ENCODE measurements around the gene XPO4. TPM values are rescaled to one million over a fixed set of nuclear protein-coding genes. Genes with fewer than 3 reads are reported as not detected.

XPO4 gene
- total RNA-seq, 1 experiment from 2014 or later = 34.9 TPM

DNA sequence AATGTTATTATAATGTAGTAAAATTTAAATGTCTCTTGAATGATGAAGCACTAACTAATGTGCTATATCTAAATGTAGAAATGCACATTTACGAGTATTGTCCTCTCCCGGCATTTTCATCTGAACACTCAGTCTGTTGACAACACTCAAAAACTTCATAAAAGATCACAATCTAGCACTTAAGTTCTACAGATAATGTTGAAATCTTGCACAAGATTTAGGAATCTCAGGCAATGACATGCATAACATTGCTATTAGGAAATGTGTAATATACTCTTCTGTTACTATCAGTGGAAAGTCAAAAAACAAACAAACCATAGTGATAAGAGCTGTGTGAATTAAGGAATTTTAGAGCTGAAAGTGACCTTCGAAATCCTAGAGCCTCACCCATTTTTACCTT is 37.5 kb upstream of the XPO4 start:
- Mint-ChIP-seq H3K9me3 (no peaks in the 10 kb centered on the region), H3K27ac (peak overlapping the region; percentile 37; the same call in 1 of the 2 replicates), H3K36me3 (no peaks in the 10 kb centered on the region), H3K4me1 (peaks cover 20% of the 10 kb centered on the region), H3K4me3 (no peak overlapping the region), H3K27me3 (ENCODE audit: low read depth) (peaks cover 11% of the 10 kb centered on the region)
- ATAC-seq (no peak), DNase-seq (ENCODE audit: low spot score) (no peak)
- ChIA-PET POLR2A (no interaction called here), CTCF (interaction anchor here (2.4 kb wide), 1 partner anchor 15 kb away, joined by 18 read pairs; no protein-coding TSS in a partner anchor)
- TF ChIP-seq GABPB1 (CRISPR knock-in tag; IDR thresholded peaks at IDR 0.05) (0 out of 2 replicates have a peak, but pooled peaks have one; percentile 36), MLX (CRISPR knock-in tag; IDR thresholded peaks at IDR 0.05) (no peak)

- H3K27me3 Mint-ChIP-seq (ENCODE audit: low read depth) = peaks cover 6% of the 10 kb centered on the region
- H3K36me3 Mint-ChIP-seq = no peaks in the 10 kb centered on the region
- no peaks in the 10 kb centered on the region for H3K9me3 Mint-ChIP-seq
- CTCF ChIA-PET = interaction anchor here (2.4 kb wide), 1 partner anchor 15 kb away, joined by 18 read pairs; no protein-coding TSS in a partner anchor
- no peak overlapping the region for H3K4me3 Mint-ChIP-seq
- peaks cover 20% of the 10 kb centered on the region for H3K4me1 Mint-ChIP-seq
- H3K27ac Mint-ChIP-seq = no peak overlapping the region
- no peak for DNase-seq (ENCODE audit: low spot score)
- POLR2A ChIA-PET = no interaction called here
- TF ChIP-seq ZNF671 (CRISPR knock-in tag; IDR thresholded peaks at IDR 0.05) (no peak), RORB (CRISPR knock-in tag; IDR thresholded peaks at IDR 0.05) (no peak), ZBTB21 (CRISPR knock-in tag; IDR thresholded peaks at IDR 0.05; ENCODE audit: borderline replicate concordance) (no peak), JUN (CRISPR knock-in tag; IDR thresholded peaks at IDR 0.05) (no peak), TP53 (CRISPR knock-in tag; IDR thresholded peaks at IDR 0.05) (no peak), ESRRA (CRISPR knock-in tag; IDR thresholded peaks at IDR 0.05; ENCODE audit: borderline replicate concordance) (no peak), IRF2 (CRISPR knock-in tag; IDR thresholded peaks at IDR 0.05; ENCODE audit: borderline replicate concordance, low read depth) (no peak), MXD4 (CRISPR knock-in tag; IDR thresholded peaks at IDR 0.05; ENCODE audit: borderline replicate concordance) (no peak)
- TF ChIP-seq, protein P1, sequence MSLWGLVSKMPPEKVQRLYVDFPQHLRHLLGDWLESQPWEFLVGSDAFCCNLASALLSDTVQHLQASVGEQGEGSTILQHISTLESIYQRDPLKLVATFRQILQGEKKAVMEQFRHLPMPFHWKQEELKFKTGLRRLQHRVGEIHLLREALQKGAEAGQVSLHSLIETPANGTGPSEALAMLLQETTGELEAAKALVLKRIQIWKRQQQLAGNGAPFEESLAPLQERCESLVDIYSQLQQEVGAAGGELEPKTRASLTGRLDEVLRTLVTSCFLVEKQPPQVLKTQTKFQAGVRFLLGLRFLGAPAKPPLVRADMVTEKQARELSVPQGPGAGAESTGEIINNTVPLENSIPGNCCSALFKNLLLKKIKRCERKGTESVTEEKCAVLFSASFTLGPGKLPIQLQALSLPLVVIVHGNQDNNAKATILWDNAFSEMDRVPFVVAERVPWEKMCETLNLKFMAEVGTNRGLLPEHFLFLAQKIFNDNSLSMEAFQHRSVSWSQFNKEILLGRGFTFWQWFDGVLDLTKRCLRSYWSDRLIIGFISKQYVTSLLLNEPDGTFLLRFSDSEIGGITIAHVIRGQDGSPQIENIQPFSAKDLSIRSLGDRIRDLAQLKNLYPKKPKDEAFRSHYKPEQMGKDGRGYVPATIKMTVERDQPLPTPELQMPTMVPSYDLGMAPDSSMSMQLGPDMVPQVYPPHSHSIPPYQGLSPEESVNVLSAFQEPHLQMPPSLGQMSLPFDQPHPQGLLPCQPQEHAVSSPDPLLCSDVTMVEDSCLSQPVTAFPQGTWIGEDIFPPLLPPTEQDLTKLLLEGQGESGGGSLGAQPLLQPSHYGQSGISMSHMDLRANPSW (CRISPR knock-in tag; conservative IDR thresholded peaks at IDR 0.05; ENCODE audit: low read depth) = no peak
- TF ChIP-seq, protein P2, sequence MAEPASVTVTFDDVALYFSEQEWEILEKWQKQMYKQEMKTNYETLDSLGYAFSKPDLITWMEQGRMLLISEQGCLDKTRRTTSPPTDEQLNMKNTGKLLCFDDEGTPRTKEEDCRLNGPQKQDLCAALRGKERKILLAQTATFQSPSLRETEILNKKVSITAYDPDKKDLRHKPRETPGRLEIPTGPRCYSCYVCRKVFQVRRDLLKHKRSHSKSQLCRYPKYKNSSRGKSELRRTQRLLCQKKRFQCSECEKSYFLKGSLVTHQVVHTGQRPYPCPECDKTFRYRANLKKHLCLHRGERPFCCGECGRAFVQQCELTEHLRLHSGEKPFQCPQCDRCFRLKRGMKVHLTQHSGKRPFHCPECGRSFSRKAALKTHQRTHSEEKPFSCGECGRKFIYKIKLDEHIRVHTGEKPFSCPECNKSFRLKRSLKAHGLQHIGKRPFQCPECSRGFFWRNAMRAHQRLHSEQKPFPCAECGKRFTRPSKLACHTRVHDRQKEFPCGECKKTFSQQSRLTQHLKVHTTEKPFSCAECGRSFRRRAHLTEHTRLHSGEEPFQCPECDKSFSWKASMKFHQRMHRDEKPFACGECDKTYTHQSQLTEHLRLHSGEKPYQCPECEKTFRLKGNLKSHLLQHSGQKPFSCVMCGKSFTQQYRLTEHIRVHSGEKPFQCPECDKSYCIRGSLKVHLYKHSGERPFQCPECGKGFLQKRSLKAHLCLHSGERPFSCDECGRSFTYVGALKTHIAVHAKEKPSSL (CRISPR knock-in tag; conservative IDR thresholded peaks at IDR 0.05) = no peak
- ATAC-seq = no peak; the same call in 1 of the 2 replicates
Observed at GRCh38 chr13:20939662-20940061, 37.1 kb upstream of the XPO4 start.

GRCh38 chr13:20938302-20938701 is 35.8 kb upstream of the XPO4 start:
- H3K27ac Mint-ChIP-seq = no peak overlapping the region
- H3K4me3 Mint-ChIP-seq = no peak overlapping the region
- ChIA-PET POLR2A (interaction anchor here (0.6 kb wide), 1 partner anchor 213 kb away, joined by 3 read pairs; no protein-coding TSS in a partner anchor), CTCF (interaction anchor here (0.6 to 2.4 kb wide), 4 partner anchors 9 to 446 kb away, joined by 3 to 18 read pairs (median 3); no protein-coding TSS in a partner anchor)
- H3K27me3 Mint-ChIP-seq (ENCODE audit: low read depth) = no peaks in the 10 kb centered on the region
- H3K9me3 Mint-ChIP-seq = no peaks in the 10 kb centered on the region
- DNase-seq (ENCODE audit: low spot score) = peak; percentile 20
- peaks cover 17% of the 10 kb centered on the region for H3K4me1 Mint-ChIP-seq
- peak; percentile 36; the same call in 1 of the 2 replicates for ATAC-seq
- no peaks in the 10 kb centered on the region for H3K36me3 Mint-ChIP-seq
- TF ChIP-seq CBFB (CRISPR knock-in tag; IDR thresholded peaks at IDR 0.05; ENCODE audit: low read depth) (no peak), IRF2 (CRISPR knock-in tag; IDR thresholded peaks at IDR 0.05; ENCODE audit: borderline replicate concordance, low read depth) (no peak), ZBTB43 (CRISPR knock-in tag; IDR thresholded peaks at IDR 0.05) (no peak), MYBL2 (CRISPR knock-in tag; IDR thresholded peaks at IDR 0.05) (no peak), ATF3 (CRISPR knock-in tag; conservative IDR thresholded peaks at IDR 0.05) (no peak), USF2 (CRISPR knock-in tag; IDR thresholded peaks at IDR 0.05) (no peak), SMAD4 (CRISPR knock-in tag; IDR thresholded peaks at IDR 0.05) (no peak), NFE2L1 (CRISPR knock-in tag; IDR thresholded peaks at IDR 0.05) (no peak), RORB (CRISPR knock-in tag; IDR thresholded peaks at IDR 0.05) (no peak), ETV6 (CRISPR knock-in tag; IDR thresholded peaks at IDR 0.05) (no peak), ZNF423 (CRISPR knock-in tag; IDR thresholded peaks at IDR 0.05) (no peak), ESRRA (CRISPR knock-in tag; IDR thresholded peaks at IDR 0.05; ENCODE audit: borderline replicate concordance) (no peak), GTF2I (CRISPR knock-in tag; conservative IDR thresholded peaks at IDR 0.05) (no peak)
- TF ChIP-seq, protein P3, sequence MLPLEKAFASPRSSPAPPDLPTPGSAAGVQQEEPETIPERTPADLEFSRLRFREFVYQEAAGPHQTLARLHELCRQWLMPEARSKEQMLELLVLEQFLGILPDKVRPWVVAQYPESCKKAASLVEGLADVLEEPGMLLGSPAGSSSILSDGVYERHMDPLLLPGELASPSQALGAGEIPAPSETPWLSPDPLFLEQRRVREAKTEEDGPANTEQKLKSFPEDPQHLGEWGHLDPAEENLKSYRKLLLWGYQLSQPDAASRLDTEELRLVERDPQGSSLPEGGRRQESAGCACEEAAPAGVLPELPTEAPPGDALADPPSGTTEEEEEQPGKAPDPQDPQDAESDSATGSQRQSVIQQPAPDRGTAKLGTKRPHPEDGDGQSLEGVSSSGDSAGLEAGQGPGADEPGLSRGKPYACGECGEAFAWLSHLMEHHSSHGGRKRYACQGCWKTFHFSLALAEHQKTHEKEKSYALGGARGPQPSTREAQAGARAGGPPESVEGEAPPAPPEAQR (CRISPR knock-in tag; IDR thresholded peaks at IDR 0.05) = no peak

All from WTC11 (cell line).